Effector CD4-positive, alpha-beta T cell (primary cell): ENCODE measurements around the gene PGAM2.

Experiments used
- DNase-seq: peaks from one replicate; pipeline ENCODE4 v3.0.0-alpha.2; 2020

The PGAM2 gene

GRCh38 chr7:44082541-44083207 lies 17.3 kb upstream of the PGAM2 start:
- DNase-seq: peak; percentile 97

- DNase-seq: no peak
Measured at GRCh38 chr7:44081266-44081748, 15.9 kb upstream of the PGAM2 start.

- DNase-seq: no peak
Measured at GRCh38 chr7:44080686-44081265, 15.4 kb upstream of the PGAM2 start.

DNA sequence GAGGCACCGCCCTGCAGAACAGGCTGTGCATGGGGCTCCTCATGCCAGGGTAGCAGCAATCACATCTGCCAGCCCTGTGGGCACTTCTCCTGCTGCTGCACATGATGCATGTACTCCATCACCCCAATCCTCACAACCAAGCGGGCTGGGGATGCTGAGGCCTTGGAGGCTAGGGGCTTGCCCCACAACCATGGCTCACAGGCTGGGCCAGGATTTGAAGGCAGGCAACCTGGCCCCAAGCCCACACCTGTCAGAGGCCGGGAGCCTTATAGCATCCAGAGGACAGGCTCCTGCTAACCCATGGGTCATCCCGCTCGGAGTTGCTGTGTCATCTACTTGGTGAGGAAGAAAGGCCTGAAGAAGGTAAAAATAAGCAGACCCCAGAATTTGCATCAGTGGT lies 14.8 kb upstream of the PGAM2 start:
- DNase-seq: no peak

DNA sequence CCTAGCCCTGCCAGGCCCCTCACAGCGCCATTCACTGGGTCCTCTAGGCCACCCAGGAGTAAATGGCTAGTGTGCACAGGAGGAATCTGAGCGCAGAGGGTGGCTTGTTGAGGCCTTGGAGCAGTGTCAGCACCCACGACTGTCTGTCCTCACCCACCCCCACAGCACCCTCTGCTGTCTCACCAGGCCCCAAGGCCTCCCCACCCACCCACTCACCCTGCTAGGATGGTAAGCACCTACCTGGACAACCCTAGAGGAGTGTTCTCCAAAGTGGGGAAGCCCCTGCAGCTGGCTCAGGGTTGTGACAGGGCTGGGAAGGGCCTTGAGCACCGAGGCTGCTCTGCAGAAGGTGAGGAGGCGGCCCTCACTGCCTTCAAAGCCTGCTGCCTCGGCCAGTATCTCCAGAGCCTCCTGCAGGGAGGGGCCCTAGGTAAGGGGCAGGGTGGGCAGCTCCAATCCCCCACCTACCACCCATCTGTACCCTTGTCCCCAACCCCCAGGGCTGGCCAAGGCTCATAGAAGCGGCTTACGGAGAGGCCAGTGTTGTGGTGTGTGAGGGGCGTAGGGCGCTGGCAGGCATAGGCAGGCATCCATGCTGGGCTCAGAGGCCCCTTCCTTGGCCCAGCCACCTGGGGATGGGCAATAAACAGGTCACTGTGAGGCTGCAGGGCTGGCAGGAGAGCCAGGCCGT lies 14.1 kb upstream of the PGAM2 start:
- no peak for DNase-seq

GRCh38 chr7:44078521-44078920 lies 13.2 kb upstream of the PGAM2 start:
- no peak for DNase-seq

- no peak for DNase-seq
Measured at GRCh38 chr7:44077681-44078091, 12.3 kb upstream of the PGAM2 start.

- DNase-seq: no peak
Measured at GRCh38 chr7:44077061-44077460, 11.7 kb upstream of the PGAM2 start.

- no peak for DNase-seq
Measured at GRCh38 chr7:44076101-44076895, 10.9 kb upstream of the PGAM2 start.

DNA sequence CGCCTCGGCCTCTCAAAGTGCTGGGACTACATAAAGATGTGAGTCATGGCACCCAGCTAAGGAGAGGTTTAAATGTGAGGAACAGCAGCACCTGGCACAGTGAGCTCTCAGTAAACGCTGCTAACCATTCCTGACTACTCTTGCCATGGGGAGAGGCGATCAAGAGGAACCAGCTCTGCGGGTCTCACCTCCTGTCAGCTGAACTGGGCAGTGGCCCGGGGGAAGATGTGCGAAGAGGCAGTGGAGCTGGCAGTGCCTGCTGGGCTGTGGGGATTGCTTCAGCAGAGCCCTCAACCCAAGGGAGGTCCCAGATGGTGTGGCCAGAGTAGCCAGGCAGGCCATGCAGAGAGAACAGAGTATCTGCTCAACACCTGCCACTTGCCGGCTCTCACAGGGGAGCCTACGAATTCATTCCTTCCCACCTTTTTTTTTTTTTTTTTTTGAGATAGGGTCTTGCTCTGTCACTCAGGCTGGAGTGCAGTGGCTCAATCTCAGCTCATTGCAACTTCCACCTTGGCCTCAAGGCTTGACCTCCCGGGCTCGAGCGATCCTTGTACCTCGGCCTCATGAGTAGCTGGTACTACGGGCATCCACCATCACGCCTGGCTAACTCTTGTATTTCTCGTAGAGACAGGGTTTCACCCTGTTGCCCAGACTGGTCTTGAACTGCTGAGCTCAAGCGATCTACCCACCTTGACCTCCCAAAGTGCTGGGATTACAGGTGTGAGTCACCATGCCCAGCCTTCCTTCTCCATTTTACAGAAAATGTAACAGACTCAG lies 10.1 kb upstream of the PGAM2 start:
- no peak for DNase-seq

DNA sequence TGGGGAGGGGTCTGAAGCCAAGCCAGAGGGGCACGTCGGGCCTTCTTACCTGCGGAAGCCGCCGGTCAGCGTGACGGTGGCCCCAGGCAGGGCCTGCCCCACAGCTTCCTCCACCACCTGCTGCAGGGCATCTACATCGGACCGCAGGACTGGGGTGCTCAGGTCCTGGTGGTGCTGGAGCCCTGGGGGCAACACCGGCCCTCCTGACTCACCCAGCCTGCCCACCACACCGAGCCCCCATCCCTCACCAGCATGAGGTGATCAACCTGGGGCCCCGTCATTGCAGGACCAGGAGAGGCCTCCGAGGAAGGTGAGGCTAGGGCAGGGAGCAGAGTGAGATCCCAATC lies 9.0 kb upstream of the PGAM2 start:
- no peak for DNase-seq

- no peak for DNase-seq
Measured at GRCh38 chr7:44073664-44074348, 8.4 kb upstream of the PGAM2 start.

- peak; percentile 20 for DNase-seq
Measured at GRCh38 chr7:44072364-44073231, 7.2 kb upstream of the PGAM2 start.

- no peak for DNase-seq
Measured at GRCh38 chr7:44071726-44072363, 6.5 kb upstream of the PGAM2 start.

DNA sequence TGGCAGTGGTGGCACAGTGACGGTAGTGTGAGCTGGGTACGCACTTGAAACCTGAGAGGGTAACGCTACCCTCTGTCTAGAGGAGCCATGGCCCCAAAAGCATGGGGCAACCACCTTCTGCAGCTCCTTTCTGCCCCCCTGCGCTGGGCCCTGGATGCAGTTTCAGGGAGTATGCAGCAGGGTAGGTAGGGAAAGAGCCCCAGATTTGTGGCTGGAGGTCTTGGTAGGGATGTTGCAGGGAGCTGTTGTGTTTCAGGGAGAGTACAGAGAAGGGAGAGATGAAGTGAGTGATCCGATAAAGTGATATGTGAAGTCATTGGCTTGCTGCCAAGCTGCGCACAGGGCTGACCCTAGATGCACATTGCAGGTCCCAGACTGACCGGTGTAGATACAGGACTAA lies 2.7 kb upstream of the PGAM2 start:
- no peak for DNase-seq

DNA sequence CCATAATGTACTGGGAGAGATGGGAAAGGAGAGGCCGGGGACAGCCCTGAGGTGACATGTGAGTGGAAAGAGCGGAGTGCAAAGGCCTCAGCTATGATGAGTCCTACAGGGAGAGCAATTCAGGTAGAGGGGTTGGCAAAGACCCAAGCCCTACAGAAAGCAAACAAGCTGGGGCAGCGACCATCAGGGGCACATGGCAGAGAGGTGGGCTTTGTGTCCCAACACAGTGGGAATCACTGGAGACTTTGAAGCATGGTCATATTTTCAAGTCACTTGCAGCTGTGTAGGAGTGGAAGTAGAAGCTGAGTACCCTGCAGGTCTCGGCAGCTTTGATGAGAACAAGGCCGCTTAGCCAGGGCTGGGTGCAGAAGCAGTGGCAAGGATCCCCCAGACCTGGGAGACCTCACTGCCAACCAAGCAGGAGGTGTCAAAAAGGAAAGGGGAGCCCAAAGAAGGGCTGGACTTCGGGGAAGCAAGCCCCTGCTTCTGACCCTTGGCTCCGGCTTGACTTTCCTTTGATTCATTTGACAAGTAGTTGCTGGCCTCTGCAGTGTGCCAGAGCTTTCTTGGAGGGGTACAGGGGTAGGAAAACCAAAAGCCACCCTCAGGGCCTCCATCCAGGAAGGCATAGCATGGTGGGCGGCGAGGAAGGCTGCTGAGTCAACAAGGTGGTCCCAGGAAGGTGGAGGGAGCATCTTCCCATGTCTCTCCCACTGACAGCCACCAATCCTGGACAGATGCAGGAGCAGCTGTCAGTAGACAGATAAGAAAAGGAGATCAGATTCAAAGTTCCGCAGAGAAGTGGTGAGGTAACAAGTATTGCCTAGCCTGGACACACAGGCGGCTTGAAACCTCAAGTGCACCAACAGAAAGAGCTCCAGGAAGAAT lies 1.9 kb upstream of the PGAM2 start:
- DNase-seq: no peak

DNA sequence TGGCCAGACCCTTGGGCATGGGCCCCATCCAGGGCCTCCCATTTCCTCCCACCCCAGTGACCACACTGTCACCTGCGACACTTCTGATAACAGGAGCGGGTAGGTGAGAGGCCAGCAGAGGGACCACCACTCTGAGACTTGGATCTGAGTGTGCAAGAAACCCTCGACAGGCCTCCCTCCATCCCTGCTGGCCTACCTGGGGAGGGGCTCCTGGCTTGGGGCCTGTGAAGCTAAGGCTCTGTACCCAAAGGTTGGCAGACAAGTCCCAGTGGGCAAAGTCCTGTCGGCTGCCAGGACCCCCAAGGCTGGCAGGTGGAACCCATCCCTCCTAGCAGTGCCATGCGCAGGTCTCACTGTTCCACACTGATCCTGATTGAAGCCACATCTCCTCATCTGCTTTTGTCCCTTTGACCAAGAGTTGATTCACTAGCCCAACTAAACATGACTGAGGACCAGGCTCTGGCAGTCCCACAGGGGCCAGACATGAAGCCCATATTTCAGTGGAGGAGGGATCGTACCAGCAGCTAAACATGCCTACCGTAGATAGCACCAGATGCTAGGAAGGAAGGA lies 1.2 kb upstream of the PGAM2 start:
- no peak for DNase-seq

GRCh38 chr7:44066111-44066460 lies 719 bp upstream of the PGAM2 start:
- no peak for DNase-seq

GRCh38 chr7:44064791-44065430 lies 456 bp downstream of the PGAM2 start:
- DNase-seq: no peak
